Astrocyte (in vitro differentiated cells and primary cell): ENCODE measurements around the gene LCK.

Source experiments
- CTCF ChIP-seq: IDR thresholded peaks from 2 replicates; pipeline ENCODE4 v1.5.1; 2011; ENCODE audit warnings: low read depth, mild to moderate bottlenecking, inconsistent platforms, low read length, moderate library complexity; ENCODE audit not compliant: insufficient read depth
- EZH2 ChIP-seq: IDR thresholded peaks from 2 replicates; pipeline ENCODE4 v1.6.1; 2012; ENCODE audit warnings: mild to moderate bottlenecking, low read length, inconsistent platforms; ENCODE audit not compliant: insufficient read depth

- TF ChIP-seq CTCF (peak; percentile 39), EZH2 (no peak)
Measured at GRCh38 chr1:32334864-32335534, 83.9 kb downstream of the LCK start.
